Common myeloid progenitor, CD34-positive (primary cell): ENCODE results near the gene KDM8.

Experiments
- CTCF ChIA-PET: fragments of 350-600 bp; sonication (Branson Sonifier 250); formaldehyde crosslinking; loops from one replicate; lab custom pipeline; 2021; ENCODE audit warnings: antibody characterized with exemption; lab: Charles Lee
- POLR2A ChIA-PET: fragments of 350-600 bp; sonication (Branson Sonifier 250); formaldehyde crosslinking; loops from one replicate; lab custom pipeline; 2021; ENCODE audit warnings: antibody characterized with exemption; lab: Charles Lee
- DNase-seq, 3 donors: peaks; one replicate each; pipeline versions ENCODE4 v3.0.0 to v3.0.0-alpha.2; 2013
- H3K27ac ChIP-seq, 2 experiments: 1 replicate in 1 of 2; 2 replicates in 1 of 2; pipeline ENCODE4 v1.7.0; 2013; ENCODE audit warnings: inconsistent platforms in 2 of 2, low read length in 2 of 2, mild to moderate bottlenecking in 2 of 2, low read depth in 1 of 2, moderate library complexity in 1 of 2; ENCODE audit not compliant: severe bottlenecking in 2 of 2, insufficient read depth in 1 of 2, poor library complexity in 1 of 2
- H3K27me3 ChIP-seq, 5 experiments: replicated peaks in 2 of 5; 1 replicate in 3 of 5; 2 replicates in 2 of 5; pipeline versions ENCODE4 v1.6.1 to v1.7.0; 2013; ENCODE audit warnings: low read length in 4 of 5, mild to moderate bottlenecking in 2 of 5, moderate library complexity in 2 of 5, inconsistent platforms in 1 of 5; ENCODE audit not compliant: insufficient read depth in 5 of 5, control insufficient read depth in 4 of 5
- H3K36me3 ChIP-seq, 4 experiments: 1 replicate in 2 of 4; 2 replicates in 2 of 4; pipeline versions ENCODE4 v1.6.1 to v1.7.0; 2013; ENCODE audit warnings: low read length in 3 of 4, control low read depth in 1 of 4, mild to moderate bottlenecking in 1 of 4; ENCODE audit not compliant: control insufficient read depth in 4 of 4, insufficient read depth in 4 of 4
- H3K4me1 ChIP-seq, 4 experiments: 1 replicate in 3 of 4; 2 replicates in 1 of 4; pipeline versions ENCODE4 v1.6.1 to v1.7.1; 2013; ENCODE audit warnings: low read length in 3 of 4, mild to moderate bottlenecking in 3 of 4, control low read depth in 1 of 4, inconsistent platforms in 1 of 4, moderate library complexity in 1 of 4; ENCODE audit not compliant: control insufficient read depth in 4 of 4, insufficient read depth in 4 of 4; ENCODE audit errors: control extremely low read depth in 1 of 4
- H3K4me3 ChIP-seq, 7 experiments: 1 replicate in 4 of 7; 2 replicates in 3 of 7; pipeline versions ENCODE4 v1.5.1 to v1.7.0; 2013; ENCODE audit warnings: mild to moderate bottlenecking in 7 of 7, low read length in 6 of 7, moderate library complexity in 6 of 7, inconsistent platforms in 2 of 7, low read depth in 2 of 7, control low read depth in 1 of 7; ENCODE audit not compliant: insufficient read depth in 4 of 7, control insufficient read depth in 1 of 7; ENCODE audit errors: extremely low read depth in 1 of 7
- H3K9me3 ChIP-seq, 5 experiments: 1 replicate in 4 of 5; 2 replicates in 1 of 5; pipeline versions ENCODE4 v1.6.1 to v1.7.1; 2013; ENCODE audit warnings: low read length in 4 of 5, mild to moderate bottlenecking in 2 of 5, inconsistent platforms in 1 of 5, low read depth in 1 of 5, moderate library complexity in 1 of 5; ENCODE audit not compliant: control insufficient read depth in 4 of 5, insufficient read depth in 2 of 5; ENCODE audit errors: control extremely low read depth in 1 of 5
- WGBS: methylation state at CpG from one replicate; pipeline ENCODE4 v1.1.5; 2013; ENCODE audit not compliant: insufficient coverage; 5-methylcytosine and 5-hydroxymethylcytosine counted together

The KDM8 gene

GRCh38 chr16:27226476-27226875, 23.1 kb downstream of the KDM8 start:
- ChIA-PET CTCF (interaction anchor here (1.1 to 6.4 kb wide), 6 partner anchors 9 to 146 kb away, joined by 3 to 34 read pairs (median 10); no protein-coding TSS in a partner anchor), POLR2A (no interaction called here)
- H3K27ac ChIP-seq = no peak overlapping the region
- H3K36me3 ChIP-seq = peaks cover 0 to 51% (median 21%) of the 10 kb centered on the region in 4 experiments
- 92% methylated on average over 20 of the region's 20 CpGs for WGBS
- no peaks in the 10 kb centered on the region for H3K27me3 ChIP-seq
- H3K9me3 ChIP-seq = no peaks in the 10 kb centered on the region
- DNase-seq = no peak
- no peak overlapping the region for H3K4me3 ChIP-seq
- peaks cover 0 to 41% (median 36%) of the 10 kb centered on the region in 4 experiments for H3K4me1 ChIP-seq

GRCh38 chr16:27226976-27227705, 23.8 kb downstream of the KDM8 start:
- no peak overlapping the region for H3K4me3 ChIP-seq
- ChIA-PET POLR2A (no interaction called here), CTCF (interaction anchor here (1.1 to 6.4 kb wide), 5 partner anchors 8 to 146 kb away, joined by 3 to 34 read pairs (median 11); no protein-coding TSS in a partner anchor)
- H3K9me3 ChIP-seq = no peaks in the 10 kb centered on the region
- peaks cover 0 to 48% (median 43%) of the 10 kb centered on the region in 4 experiments for H3K4me1 ChIP-seq
- DNase-seq = no peak
- H3K36me3 ChIP-seq = peaks cover 0 to 51% (median 20%) of the 10 kb centered on the region in 4 experiments
- WGBS = 96% methylated on average over 15 of the region's 16 CpGs
- no peaks in the 10 kb centered on the region for H3K27me3 ChIP-seq
- H3K27ac ChIP-seq = no peak overlapping the region

DNA sequence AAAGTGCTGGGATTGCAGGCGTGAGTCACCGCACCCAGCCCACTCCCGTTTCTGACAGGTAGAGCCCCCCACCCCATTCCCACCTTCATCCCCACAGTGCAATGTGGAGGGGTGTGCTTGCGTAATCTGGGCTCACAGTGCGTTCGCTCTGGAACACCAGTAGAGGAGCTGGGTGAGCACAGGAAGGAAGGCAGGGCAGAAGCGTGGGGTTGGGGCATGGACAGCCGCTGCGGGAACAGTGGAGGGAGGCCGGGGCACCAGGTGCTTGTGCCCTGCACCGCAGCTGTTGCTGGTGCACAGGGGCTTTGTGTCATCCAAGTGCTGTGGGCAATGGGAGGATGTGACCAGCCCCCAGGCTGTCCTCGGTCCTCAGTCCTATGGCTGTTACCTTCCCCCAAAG, 24.7 kb downstream of the KDM8 start:
- H3K4me3 ChIP-seq = no peak overlapping the region
- no peaks in the 10 kb centered on the region for H3K27me3 ChIP-seq
- WGBS = 56% methylated on average over 6 of the region's 12 CpGs
- H3K36me3 ChIP-seq = peaks cover 0 to 48% (median 20%) of the 10 kb centered on the region in 4 experiments
- H3K4me1 ChIP-seq = peaks cover 5 to 57% (median 52%) of the 10 kb centered on the region in 4 experiments
- ChIA-PET POLR2A (no interaction called here), CTCF (interaction anchor here (2.1 to 4.2 kb wide), 2 partner anchors 9 to 19 kb away, joined by 6 to 15 read pairs; no protein-coding TSS in a partner anchor)
- H3K27ac ChIP-seq = no peak overlapping the region
- no peaks in the 10 kb centered on the region for H3K9me3 ChIP-seq
- DNase-seq = peak in 2 of 3 donors; percentile 33 to 56

DNA sequence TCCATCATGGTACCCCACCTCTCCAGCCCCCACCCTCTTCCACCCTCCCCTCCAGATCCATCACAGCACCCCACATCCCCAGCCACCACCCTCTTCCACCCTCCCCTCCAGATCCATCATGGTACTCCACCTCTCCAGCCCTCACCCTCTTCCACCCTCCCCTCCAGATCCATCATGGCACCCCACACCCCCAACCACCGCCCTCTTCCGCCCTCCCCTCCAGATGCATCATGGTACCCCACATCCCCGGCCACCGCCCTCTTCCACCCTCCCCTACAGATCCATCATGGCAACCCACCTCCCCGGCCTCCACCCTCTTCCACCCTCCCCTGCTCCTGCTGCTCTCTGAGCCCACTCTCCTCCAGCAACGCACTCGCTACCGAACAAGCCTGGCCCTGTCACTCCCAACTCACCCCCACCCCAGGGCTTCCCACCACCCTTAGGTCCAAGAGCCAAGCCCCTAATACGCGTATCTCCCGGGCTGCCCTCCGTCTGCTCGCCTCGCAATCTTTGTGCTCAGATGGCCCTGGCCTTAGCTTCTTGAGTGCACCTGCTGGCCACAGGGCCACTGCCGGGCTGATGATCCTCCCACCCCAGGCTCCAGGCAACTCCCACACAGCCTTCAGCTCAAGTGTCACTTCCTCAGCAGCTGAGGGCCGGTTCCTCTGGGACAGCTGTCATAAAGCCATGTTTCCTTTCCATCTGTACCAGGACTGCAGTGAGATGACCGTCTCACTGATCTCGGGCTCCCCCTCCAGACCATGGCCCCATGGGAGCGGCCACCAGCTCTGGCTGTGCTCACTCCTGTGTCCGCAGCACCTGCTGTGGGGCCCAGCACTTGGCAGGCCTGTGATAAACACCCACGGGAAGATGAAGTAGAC, 25.5 kb downstream of the KDM8 start:
- H3K27me3 ChIP-seq = no peaks in the 10 kb centered on the region
- CTCF ChIA-PET = interaction anchor here (0.9 to 4.2 kb wide), 5 partner anchors 10 to 133 kb away, joined by 3 to 15 read pairs (median 4); no protein-coding TSS in a partner anchor
- no peak overlapping the region for H3K27ac ChIP-seq
- no peak for DNase-seq
- POLR2A ChIA-PET = interaction anchor here (0.6 kb wide), 1 partner anchor 45 kb away, joined by 6 read pairs; no protein-coding TSS in a partner anchor
- peaks cover 6 to 65% (median 60%) of the 10 kb centered on the region in 4 experiments for H3K4me1 ChIP-seq
- H3K9me3 ChIP-seq = no peaks in the 10 kb centered on the region
- H3K4me3 ChIP-seq = no peak overlapping the region
- WGBS = 94% methylated on average over 20 of the region's 21 CpGs
- H3K36me3 ChIP-seq = peaks cover 0 to 47% (median 19%) of the 10 kb centered on the region in 4 experiments

- Histone ChIP-seq H3K27me3 (no peaks in the 10 kb centered on the region), H3K4me1 (peaks cover 9 to 76% (median 71%) of the 10 kb centered on the region in 4 experiments), H3K36me3 (peaks cover 0 to 38% (median 11%) of the 10 kb centered on the region in 4 experiments), H3K4me3 (no peak overlapping the region), H3K27ac (no peak overlapping the region), H3K9me3 (no peaks in the 10 kb centered on the region)
- 97% methylated on average over 18 of the region's 18 CpGs for WGBS
- CTCF ChIA-PET = interaction anchor here (0.9 to 4.2 kb wide), 9 partner anchors 11 to 138 kb away, joined by 3 to 20 read pairs (median 3); no protein-coding TSS in a partner anchor
- POLR2A ChIA-PET = no interaction called here
- no peak for DNase-seq
These were observed 26.7 kb downstream of the KDM8 start for GRCh38 chr16:27229891-27230470.

- peaks cover 10 to 79% (median 74%) of the 10 kb centered on the region in 4 experiments for H3K4me1 ChIP-seq
- CTCF ChIA-PET = interaction anchor here (0.7 to 4.2 kb wide), 6 partner anchors 13 to 174 kb away, joined by 3 to 20 read pairs (median 3); no protein-coding TSS in a partner anchor
- H3K9me3 ChIP-seq = no peaks in the 10 kb centered on the region
- WGBS = 78% methylated on average over 16 of the region's 16 CpGs
- H3K4me3 ChIP-seq = no peak overlapping the region
- no peak overlapping the region for H3K27ac ChIP-seq
- peaks cover 0 to 37% (median 10%) of the 10 kb centered on the region in 4 experiments for H3K36me3 ChIP-seq
- H3K27me3 ChIP-seq = no peaks in the 10 kb centered on the region
- POLR2A ChIA-PET = no interaction called here
- DNase-seq = peak in 2 of 3 donors; percentile 51 to 67
These were observed 27.3 kb downstream of the KDM8 start for GRCh38 chr16:27230562-27231001.
